SK-N-SH (cell line): ENCODE measurements around the gene GCFC2.

Experiments used
- ELF1 ChIP-seq: IDR thresholded peaks from 2 replicates; pipeline ENCODE4 v1.4.0; 2012
- EP300 ChIP-seq, 2 experiments: IDR thresholded peaks; 2 replicates each; pipeline versions ENCODE4 v1.4.0 to v1.6.1; 2012; ENCODE audit warnings: borderline replicate concordance in 1 of 2, low read depth in 1 of 2, low read length in 1 of 2
- NRF1 ChIP-seq: IDR thresholded peaks from 2 replicates; pipeline ENCODE4 v1.6.1; 2012; ENCODE audit warnings: low read depth, mild to moderate bottlenecking, low read length
- POLR2AphosphoS5 ChIP-seq: IDR thresholded peaks from 2 replicates; pipeline ENCODE4 v1.6.1; 2012; ENCODE audit warnings: low read depth, low read length
- TAF1 ChIP-seq: IDR thresholded peaks from 2 replicates; pipeline ENCODE4 v1.6.1; 2012; ENCODE audit warnings: low read depth, mild to moderate bottlenecking, low read length, moderate library complexity, borderline replicate concordance
- USF1 ChIP-seq: IDR thresholded peaks from 2 replicates; pipeline ENCODE4 v1.4.0; 2012; ENCODE audit warnings: low read depth, borderline replicate concordance
- ZBTB33 ChIP-seq: IDR thresholded peaks from 2 replicates; pipeline ENCODE4 v1.4.0; 2012; ENCODE audit warnings: low read depth, borderline replicate concordance
- TF ChIP-seq, protein P1 (sequence below): fragments of 200-600 bp; sonication (generic); IDR thresholded peaks from 2 replicates; pipeline ENCODE4 v1.6.1; 2017; ENCODE audit warnings: antibody characterized with exemption, mild to moderate bottlenecking, moderate library complexity

- TF ChIP-seq EP300 (IDR thresholded peaks at IDR 0.05; ENCODE audit: borderline replicate concordance in 1 of 2, low read depth in 1 of 2, low read length in 1 of 2) (no peak), POLR2AphosphoS5 (no peak), ELF1 (no peak), TAF1 (no peak), ZBTB33 (no peak), NRF1 (no peak), USF1 (no peak)
- TF ChIP-seq, protein P1, sequence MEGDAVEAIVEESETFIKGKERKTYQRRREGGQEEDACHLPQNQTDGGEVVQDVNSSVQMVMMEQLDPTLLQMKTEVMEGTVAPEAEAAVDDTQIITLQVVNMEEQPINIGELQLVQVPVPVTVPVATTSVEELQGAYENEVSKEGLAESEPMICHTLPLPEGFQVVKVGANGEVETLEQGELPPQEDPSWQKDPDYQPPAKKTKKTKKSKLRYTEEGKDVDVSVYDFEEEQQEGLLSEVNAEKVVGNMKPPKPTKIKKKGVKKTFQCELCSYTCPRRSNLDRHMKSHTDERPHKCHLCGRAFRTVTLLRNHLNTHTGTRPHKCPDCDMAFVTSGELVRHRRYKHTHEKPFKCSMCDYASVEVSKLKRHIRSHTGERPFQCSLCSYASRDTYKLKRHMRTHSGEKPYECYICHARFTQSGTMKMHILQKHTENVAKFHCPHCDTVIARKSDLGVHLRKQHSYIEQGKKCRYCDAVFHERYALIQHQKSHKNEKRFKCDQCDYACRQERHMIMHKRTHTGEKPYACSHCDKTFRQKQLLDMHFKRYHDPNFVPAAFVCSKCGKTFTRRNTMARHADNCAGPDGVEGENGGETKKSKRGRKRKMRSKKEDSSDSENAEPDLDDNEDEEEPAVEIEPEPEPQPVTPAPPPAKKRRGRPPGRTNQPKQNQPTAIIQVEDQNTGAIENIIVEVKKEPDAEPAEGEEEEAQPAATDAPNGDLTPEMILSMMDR = no peak
These were observed 4.8 kb downstream of the GCFC2 start for GRCh38 chr2:75705921-75706320.
